A549 (cell line): Measurements from ENCODE around the gene C1GALT1C1. TPM values are rescaled to one million over a fixed set of nuclear protein-coding genes. Genes with fewer than 3 reads are reported as not detected.

Experiments
- ATAC-seq, 2 experiments: fragments of 200-7000 bp in 1 of 2; fragments of >200 bp in 1 of 2; cut with Nextera tagmentation in 1 of 2; cut with Tn5 transposase in 1 of 2; 3 replicates each; pipeline versions ENCODE4 v1.8.0 to v1.9.1; 2018 to 2020; ENCODE audit warnings: mild to moderate bottlenecking in 1 of 2, moderate library complexity in 1 of 2
- CTCF ChIA-PET: fragments of 300-600 bp; sonication (Branson Sonifier 250); formaldehyde crosslinking; extraction: SDS; loops from one replicate; lab custom pipeline; 2021; ENCODE audit warnings: antibody characterized with exemption, inconsistent platforms; lab: Yijun Ruan, JAX
- POLR2A ChIA-PET: fragments of 350-600 bp; formaldehyde crosslinking; extraction: SDS; loops from one replicate; lab custom pipeline; 2021; ENCODE audit warnings: antibody characterized with exemption, inconsistent platforms; lab: Yijun Ruan, JAX
- DNase-seq, 2 experiments: peaks; one replicate each; pipeline versions ENCODE4 v3.0.0 to v3.0.0-alpha.2; 2011 to 2016; ENCODE audit warnings: low read depth in 1 of 2, low spot score in 1 of 2
- FAIRE-seq: peaks from 2 replicates; lab custom pipeline; 2011; peaks lifted over from hg19 to GRCh38; lab: Jason Lieb, UNC
- H3K27ac ChIP-seq, 2 experiments: fragments of >200 bp; sonication (Bioruptor Twin); formaldehyde crosslinking; 3 replicates each; pipeline ENCODE4 v1.5.1; 2016 to 2017
- H3K4me1 ChIP-seq: fragments of >200 bp; sonication (Bioruptor Twin); formaldehyde crosslinking; 3 replicates; pipeline ENCODE4 v1.6.1; 2016
- H3K4me2 ChIP-seq: fragments of >200 bp; sonication (Bioruptor Twin); formaldehyde crosslinking; 3 replicates; pipeline ENCODE4 v1.6.1; 2016
- H3K4me3 ChIP-seq: fragments of >200 bp; sonication (Bioruptor Twin); formaldehyde crosslinking; 3 replicates; pipeline ENCODE4 v1.5.1; 2016
- H3K9me3 ChIP-seq: fragments of >200 bp; sonication (Bioruptor Twin); formaldehyde crosslinking; 3 replicates; pipeline ENCODE4 v1.6.1; 2016
- ATOH8 ChIP-seq: fragments of 250-450 bp; sonication (Bioruptor Pico); IDR thresholded peaks from 2 replicates; pipeline ENCODE4 v1.5.0; 2020; ENCODE audit warnings: low read depth, mild to moderate bottlenecking, moderate library complexity
- CBX2 ChIP-seq: fragments of 200-600 bp; sonication (generic); IDR thresholded peaks from 2 replicates; pipeline ENCODE4 v1.6.1; 2016; ENCODE audit warnings: low read depth, mild to moderate bottlenecking, borderline replicate concordance
- CBX8 ChIP-seq: fragments of 200-600 bp; sonication (generic); IDR thresholded peaks from 2 replicates; pipeline ENCODE4 v1.6.1; 2016
- CEBPB ChIP-seq, 2 experiments: fragments of >200 bp in 1 of 2; sonication (Bioruptor Twin) in 1 of 2; formaldehyde crosslinking in 1 of 2; IDR thresholded peaks; 2 replicates each; pipeline ENCODE4 v1.6.1; 2012 to 2016
- CHD4 ChIP-seq: fragments of 200-600 bp; sonication (generic); IDR thresholded peaks from 2 replicates; pipeline ENCODE4 v1.6.1; 2016; ENCODE audit warnings: antibody characterized with exemption, mild to moderate bottlenecking, borderline replicate concordance
- E2F6 ChIP-seq: IDR thresholded peaks from 2 replicates; pipeline ENCODE4 v1.6.1; 2012; ENCODE audit warnings: low read depth, borderline replicate concordance
- ELK1 ChIP-seq: fragments of 150-350 bp; IDR thresholded peaks from 2 replicates; pipeline ENCODE4 v1.6.1; 2014; ENCODE audit warnings: low read depth, mild to moderate bottlenecking, low read length
- FOSL2 ChIP-seq, 2 experiments: fragments of 450-650 bp in 1 of 2; fragments of >200 bp in 1 of 2; sonication (Bioruptor Twin) in 1 of 2; formaldehyde crosslinking; IDR thresholded peaks; 2 replicates each; pipeline versions ENCODE4 v1.5.0 to v1.6.1; 2016 to 2020; ENCODE audit warnings: mild to moderate bottlenecking in 1 of 2, moderate library complexity in 1 of 2
- HDAC2 ChIP-seq: fragments of 200-600 bp; sonication (generic); IDR thresholded peaks from 2 replicates; pipeline ENCODE4 v1.6.1; 2016
- HES2 ChIP-seq: fragments of >200 bp; sonication (Bioruptor Twin); formaldehyde crosslinking; IDR thresholded peaks from 2 replicates; pipeline ENCODE4 v1.6.1; 2016
- HEYL ChIP-seq: fragments of 250-450 bp; sonication (Bioruptor Pico); IDR thresholded peaks from 2 replicates; pipeline ENCODE4 v1.8.0; 2021; ENCODE audit warnings: mild to moderate bottlenecking, moderate library complexity
- HOXA7 ChIP-seq: fragments of 250-450 bp; sonication (Bioruptor Pico); IDR thresholded peaks from 2 replicates; pipeline ENCODE4 v1.5.0; 2020; ENCODE audit warnings: mild to moderate bottlenecking, moderate library complexity
- JUNB ChIP-seq: fragments of >200 bp; sonication (Bioruptor Twin); formaldehyde crosslinking; IDR thresholded peaks from 2 replicates; pipeline ENCODE4 v1.6.1; 2016
- NPAS2 ChIP-seq: fragments of 250-450 bp; sonication (Bioruptor Pico); IDR thresholded peaks from 2 replicates; pipeline ENCODE4 v1.8.0; 2022; ENCODE audit warnings: mild to moderate bottlenecking, moderate library complexity, borderline replicate concordance
- PHF8 ChIP-seq: fragments of 200-600 bp; sonication (generic); IDR thresholded peaks from 2 replicates; pipeline ENCODE4 v1.6.1; 2016; ENCODE audit warnings: low read depth, mild to moderate bottlenecking, antibody characterized with exemption, moderate library complexity, borderline replicate concordance
- POLR2A ChIP-seq: IDR thresholded peaks from 2 replicates; pipeline ENCODE4 v1.6.1; 2012; ENCODE audit warnings: mild to moderate bottlenecking, low read length
- RAD21 ChIP-seq, 2 experiments: fragments of >200 bp in 1 of 2; sonication (Bioruptor Twin) in 1 of 2; formaldehyde crosslinking in 1 of 2; IDR thresholded peaks in 1 of 2; conservative IDR thresholded peaks in 1 of 2; 2 replicates in 1 of 2; 3 replicates in 1 of 2; pipeline ENCODE4 v1.6.1; 2012 to 2018; ENCODE audit warnings: inconsistent platforms in 1 of 2
- RARB ChIP-seq: fragments of 250-450 bp; sonication (Bioruptor Pico); IDR thresholded peaks from 2 replicates; pipeline ENCODE4 v1.8.0; 2021; ENCODE audit warnings: mild to moderate bottlenecking, moderate library complexity
- REST ChIP-seq: fragments of 200-600 bp; sonication (generic); IDR thresholded peaks from 2 replicates; pipeline ENCODE4 v1.6.1; 2016; ENCODE audit warnings: antibody characterized with exemption, mild to moderate bottlenecking, moderate library complexity
- RFX5 ChIP-seq: fragments of 450-650 bp; IDR thresholded peaks from 2 replicates; pipeline ENCODE4 v1.7.1; 2014; ENCODE audit warnings: antibody characterized with exemption, mild to moderate bottlenecking, moderate library complexity
- SMC3 ChIP-seq: fragments of >200 bp; sonication (Bioruptor Twin); formaldehyde crosslinking; IDR thresholded peaks from 3 replicates; pipeline ENCODE4 v1.6.1; 2018; ENCODE audit warnings: inconsistent platforms
- SREBF2 ChIP-seq: fragments of 450-650 bp; IDR thresholded peaks from 2 replicates; pipeline ENCODE4 v1.6.1; 2014; ENCODE audit warnings: mild to moderate bottlenecking, moderate library complexity
- ZC3H11A ChIP-seq: fragments of 450-650 bp; IDR thresholded peaks from 2 replicates; pipeline ENCODE4 v1.6.1; 2014; ENCODE audit warnings: antibody characterized with exemption, mild to moderate bottlenecking
- WGBS: methylation state at CpG from one replicate; pipeline ENCODE4 v1.1.6; 2017; ENCODE audit errors: missing lambda C conversion rate; 5-methylcytosine and 5-hydroxymethylcytosine counted together
- polyA plus RNA-seq, 4 experiments: library from polyadenylated mRNA; depleted of rRNA in 3 of 4; stranded (reverse); fragments of >200 nt; fragmentation: RNase III in 1 of 4; extraction: RNeasy Plus Mini Kit Qiagen cat#74134 plus additional on column Dnase treatment in 1 of 4; gene quantifications; 2 replicates in 3 of 4; 3 replicates in 1 of 4; pipeline ENCODE4 v1.2.3, GENCODE V29; 2011 to 2017

Gene C1GALT1C1
- polyA plus RNA-seq, 2 of the 4 experiments (the other 2 are of a cell fraction): 38.4 to 49.6 TPM

GRCh38 chrX:120625371-120625770 is 4.5 kb downstream of the C1GALT1C1 start:
- FAIRE-seq (no peak), ATAC-seq (no peak), DNase-seq (no peak)
- peaks cover 8% of the 10 kb centered on the region; the same call in 2 of the 3 replicates for H3K4me1 ChIP-seq
- ChIA-PET CTCF (interaction anchor here (0.8 to 1.7 kb wide), 2 partner anchors 10 to 38 kb away, joined by 3 to 4 read pairs; no protein-coding TSS in a partner anchor), POLR2A (no interaction called here)
- H3K27ac ChIP-seq: no peak overlapping the region
- no peak overlapping the region for H3K4me2 ChIP-seq
- no peak overlapping the region for H3K4me3 ChIP-seq
- no peak for TF ChIP-seq E2F6
- TF ChIP-seq FOSL2 (IDR thresholded peaks at IDR 0.05): no peak
- no peak for TF ChIP-seq FOSL2 (CRISPR knock-in tag; IDR thresholded peaks at IDR 0.05)
- TF ChIP-seq RFX5: no peak
- TF ChIP-seq HDAC2: no peak
- TF ChIP-seq POLR2A: no peak
- no peak for TF ChIP-seq CBX2
- TF ChIP-seq RARB (CRISPR knock-in tag): no peak
- no peak for TF ChIP-seq ZC3H11A
- TF ChIP-seq CHD4: no peak
- no peak for TF ChIP-seq SMC3
- TF ChIP-seq JUNB: no peak
- no peaks in the 10 kb centered on the region for H3K9me3 ChIP-seq
- 93% methylated on average over 2 of the region's 2 CpGs for WGBS

GRCh38 chrX:120617996-120618630 is 11.7 kb downstream of the C1GALT1C1 start:
- DNase-seq (no peak), ATAC-seq (no peak), FAIRE-seq (no peak)
- Histone ChIP-seq H3K4me3 (no peak overlapping the region), H3K27ac (no peak overlapping the region), H3K9me3 (no peaks in the 10 kb centered on the region), H3K4me2 (no peak overlapping the region), H3K4me1 (no peaks in the 10 kb centered on the region)
- WGBS: 89% methylated on average over 5 of the region's 5 CpGs
- ChIA-PET CTCF (no interaction called here), POLR2A (interaction anchor here (0.7 to 1.1 kb wide), 2 partner anchors 14 to 33 kb away, joined by 3 to 4 read pairs; partner anchors contain the start of gene MCTS1)
- no peak for TF ChIP-seq CBX8
- TF ChIP-seq NPAS2 (CRISPR knock-in tag): no peak
- TF ChIP-seq ATOH8 (CRISPR knock-in tag): no peak
- TF ChIP-seq PHF8: no peak
- TF ChIP-seq CEBPB (IDR thresholded peaks at IDR 0.05): no peak
- TF ChIP-seq RAD21 (conservative IDR thresholded peaks at IDR 0.05 in 1 of 2, IDR thresholded peaks at IDR 0.05 in 1 of 2): no peak
- TF ChIP-seq HES2: no peak
- no peak for TF ChIP-seq ELK1
- TF ChIP-seq HEYL: no peak
- no peak for TF ChIP-seq REST
- no peak for TF ChIP-seq SREBF2
- no peak for TF ChIP-seq HOXA7
